WTC11 (cell line): ENCODE results near the gene BCL11A. TPM values are rescaled to one million over a fixed set of nuclear protein-coding genes. Genes with fewer than 3 reads are reported as not detected.

Experiments used
- ATAC-seq: fragments of 200-7000 bp; cut with Tn5 transposase; 2 replicates; pipeline ENCODE4 v1.10.0; 2021; ENCODE audit warnings: mild to moderate bottlenecking, moderate library complexity
- CTCF ChIA-PET: fragments of 300-600 bp; sonication (Branson Sonifier 250); formaldehyde crosslinking; loops from one replicate; lab custom pipeline; 2021; ENCODE audit warnings: antibody characterized with exemption; lab: Charles Lee
- POLR2A ChIA-PET: fragments of 350-600 bp; sonication (Branson Sonifier 250); formaldehyde crosslinking; loops from one replicate; lab custom pipeline; 2021; ENCODE audit warnings: antibody characterized with exemption; lab: Charles Lee
- DNase-seq: peaks from one replicate; pipeline ENCODE4 v3.0.0; 2021; ENCODE audit warnings: low spot score
- H3K27ac Mint-ChIP-seq: 2 replicates; pipeline ENCODE4 v1.8.0; 2021; ENCODE audit warnings: mixed read lengths
- H3K27me3 Mint-ChIP-seq: 2 replicates; pipeline ENCODE4 v1.8.0; 2021; ENCODE audit warnings: low read depth, mild to moderate bottlenecking, moderate library complexity, mixed read lengths
- H3K36me3 Mint-ChIP-seq: 2 replicates; pipeline ENCODE4 v1.8.0; 2021; ENCODE audit warnings: mixed read lengths
- H3K4me1 Mint-ChIP-seq: 2 replicates; pipeline ENCODE4 v1.8.0; 2022; ENCODE audit warnings: mixed read lengths
- H3K4me3 Mint-ChIP-seq: 2 replicates; pipeline ENCODE4 v1.8.0; 2021; ENCODE audit warnings: mild to moderate bottlenecking, moderate library complexity, mixed read lengths
- H3K9me3 Mint-ChIP-seq: 2 replicates; pipeline ENCODE4 v1.8.0; 2021; ENCODE audit warnings: mixed read lengths
- E2F5 ChIP-seq: sonication (generic); formaldehyde crosslinking; IDR thresholded peaks from 2 replicates; pipeline ENCODE4 v1.8.1; 2022; ENCODE audit warnings: mild to moderate bottlenecking, moderate library complexity, missing genetic modification reagents
- ETV6 ChIP-seq: sonication (generic); formaldehyde crosslinking; IDR thresholded peaks from 2 replicates; pipeline ENCODE4 v1.8.1; 2022; ENCODE audit warnings: mild to moderate bottlenecking, missing genetic modification reagents
- FOXP4 ChIP-seq: sonication (generic); formaldehyde crosslinking; IDR thresholded peaks from 2 replicates; pipeline ENCODE4 v1.8.0; 2022; ENCODE audit warnings: mild to moderate bottlenecking, missing genetic modification reagents
- GTF2I ChIP-seq: fragments of 250-450 bp; sonication (Bioruptor Pico); conservative IDR thresholded peaks from 2 replicates; pipeline ENCODE4 v1.4.0; 2021; ENCODE audit warnings: mild to moderate bottlenecking
- JUN ChIP-seq: sonication (generic); formaldehyde crosslinking; IDR thresholded peaks from 2 replicates; pipeline ENCODE4 v1.8.0; 2023; ENCODE audit warnings: mild to moderate bottlenecking, missing genetic modification reagents
- MXD4 ChIP-seq: fragments of 250-450 bp; sonication (Bioruptor Pico); IDR thresholded peaks from 2 replicates; pipeline ENCODE4 v1.8.0; 2021; ENCODE audit warnings: mild to moderate bottlenecking, moderate library complexity, borderline replicate concordance
- MYBL2 ChIP-seq: sonication (generic); formaldehyde crosslinking; IDR thresholded peaks from 2 replicates; pipeline ENCODE4 v1.8.1; 2023; ENCODE audit warnings: mild to moderate bottlenecking, moderate library complexity, missing genetic modification reagents
- NR2C2 ChIP-seq: sonication (generic); formaldehyde crosslinking; IDR thresholded peaks from 2 replicates; pipeline ENCODE4 v1.8.0; 2022; ENCODE audit warnings: mild to moderate bottlenecking, missing genetic modification reagents
- PRRX2 ChIP-seq: fragments of 250-450 bp; sonication (Bioruptor Pico); IDR thresholded peaks from 2 replicates; pipeline ENCODE4 v1.8.0; 2021; ENCODE audit warnings: mild to moderate bottlenecking
- RELA ChIP-seq: sonication (generic); formaldehyde crosslinking; IDR thresholded peaks from 2 replicates; pipeline ENCODE4 v1.8.1; 2022; ENCODE audit warnings: missing genetic modification reagents, mild to moderate bottlenecking, borderline replicate concordance
- USF2 ChIP-seq: sonication (generic); formaldehyde crosslinking; IDR thresholded peaks from 2 replicates; pipeline ENCODE4 v1.8.1; 2023; ENCODE audit warnings: mild to moderate bottlenecking, missing genetic modification reagents, moderate library complexity
- ZNF317 ChIP-seq: sonication (generic); formaldehyde crosslinking; IDR thresholded peaks from 2 replicates; pipeline ENCODE4 v1.8.1; 2023; ENCODE audit warnings: low read depth, mild to moderate bottlenecking, moderate library complexity, missing genetic modification reagents, borderline replicate concordance
- ZNF416 ChIP-seq: fragments of 250-450 bp; sonication (Bioruptor Pico); IDR thresholded peaks from 2 replicates; pipeline ENCODE4 v1.9.0; 2021; ENCODE audit warnings: mild to moderate bottlenecking, inconsistent platforms
- total RNA-seq: library from RNA; stranded (reverse); gene quantifications from 3 replicates; pipeline ENCODE4 v1.2.3, GENCODE V29; 2021
- TF ChIP-seq, protein P1 (sequence below): sonication (generic); formaldehyde crosslinking; IDR thresholded peaks from 2 replicates; pipeline ENCODE4 v1.8.1; 2023; ENCODE audit warnings: mild to moderate bottlenecking, missing genetic modification reagents, moderate library complexity
- TF ChIP-seq, protein P2 (sequence below): sonication (generic); formaldehyde crosslinking; IDR thresholded peaks from 2 replicates; pipeline ENCODE4 v1.8.1; 2023; ENCODE audit warnings: mild to moderate bottlenecking, missing genetic modification reagents
- TF ChIP-seq, protein P3 (sequence below): sonication (generic); formaldehyde crosslinking; IDR thresholded peaks from 2 replicates; pipeline ENCODE4 v1.8.1; 2022; ENCODE audit warnings: low read depth, missing genetic modification reagents, borderline replicate concordance
- TF ChIP-seq, protein P4 (sequence below): fragments of 250-450 bp; sonication (Bioruptor Pico); IDR thresholded peaks from 2 replicates; pipeline ENCODE4 v1.9.0; 2021; ENCODE audit warnings: mild to moderate bottlenecking
- TF ChIP-seq, protein P5 (sequence below): fragments of 250-450 bp; sonication (Bioruptor Pico); IDR thresholded peaks from 2 replicates; pipeline ENCODE4 v1.8.0; 2021; ENCODE audit warnings: mild to moderate bottlenecking
- TF ChIP-seq, protein P6 (sequence below): sonication (generic); formaldehyde crosslinking; IDR thresholded peaks from 2 replicates; pipeline ENCODE4 v1.8.1; 2022; ENCODE audit warnings: missing genetic modification reagents, borderline replicate concordance
- TF ChIP-seq, protein P7 (sequence below): sonication (generic); formaldehyde crosslinking; IDR thresholded peaks from 2 replicates; pipeline ENCODE4 v1.8.0; 2022; ENCODE audit warnings: mild to moderate bottlenecking, missing genetic modification reagents

BCL11A gene
- total RNA-seq, 1 experiment from 2014 or later, result 53.2 TPM

- TF ChIP-seq, protein P1, sequence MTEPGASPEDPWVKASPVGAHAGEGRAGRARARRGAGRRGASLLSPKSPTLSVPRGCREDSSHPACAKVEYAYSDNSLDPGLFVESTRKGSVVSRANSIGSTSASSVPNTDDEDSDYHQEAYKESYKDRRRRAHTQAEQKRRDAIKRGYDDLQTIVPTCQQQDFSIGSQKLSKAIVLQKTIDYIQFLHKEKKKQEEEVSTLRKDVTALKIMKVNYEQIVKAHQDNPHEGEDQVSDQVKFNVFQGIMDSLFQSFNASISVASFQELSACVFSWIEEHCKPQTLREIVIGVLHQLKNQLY, result no peak
- TF ChIP-seq ZNF416 (CRISPR knock-in tag) (no peak), GTF2I (no peak)
- TF ChIP-seq, protein P2, sequence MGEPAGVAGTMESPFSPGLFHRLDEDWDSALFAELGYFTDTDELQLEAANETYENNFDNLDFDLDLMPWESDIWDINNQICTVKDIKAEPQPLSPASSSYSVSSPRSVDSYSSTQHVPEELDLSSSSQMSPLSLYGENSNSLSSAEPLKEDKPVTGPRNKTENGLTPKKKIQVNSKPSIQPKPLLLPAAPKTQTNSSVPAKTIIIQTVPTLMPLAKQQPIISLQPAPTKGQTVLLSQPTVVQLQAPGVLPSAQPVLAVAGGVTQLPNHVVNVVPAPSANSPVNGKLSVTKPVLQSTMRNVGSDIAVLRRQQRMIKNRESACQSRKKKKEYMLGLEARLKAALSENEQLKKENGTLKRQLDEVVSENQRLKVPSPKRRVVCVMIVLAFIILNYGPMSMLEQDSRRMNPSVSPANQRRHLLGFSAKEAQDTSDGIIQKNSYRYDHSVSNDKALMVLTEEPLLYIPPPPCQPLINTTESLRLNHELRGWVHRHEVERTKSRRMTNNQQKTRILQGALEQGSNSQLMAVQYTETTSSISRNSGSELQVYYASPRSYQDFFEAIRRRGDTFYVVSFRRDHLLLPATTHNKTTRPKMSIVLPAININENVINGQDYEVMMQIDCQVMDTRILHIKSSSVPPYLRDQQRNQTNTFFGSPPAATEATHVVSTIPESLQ, result no peak
Measured at GRCh38 chr2:60468382-60469085, 84.9 kb downstream of the BCL11A start (continued).

DNA sequence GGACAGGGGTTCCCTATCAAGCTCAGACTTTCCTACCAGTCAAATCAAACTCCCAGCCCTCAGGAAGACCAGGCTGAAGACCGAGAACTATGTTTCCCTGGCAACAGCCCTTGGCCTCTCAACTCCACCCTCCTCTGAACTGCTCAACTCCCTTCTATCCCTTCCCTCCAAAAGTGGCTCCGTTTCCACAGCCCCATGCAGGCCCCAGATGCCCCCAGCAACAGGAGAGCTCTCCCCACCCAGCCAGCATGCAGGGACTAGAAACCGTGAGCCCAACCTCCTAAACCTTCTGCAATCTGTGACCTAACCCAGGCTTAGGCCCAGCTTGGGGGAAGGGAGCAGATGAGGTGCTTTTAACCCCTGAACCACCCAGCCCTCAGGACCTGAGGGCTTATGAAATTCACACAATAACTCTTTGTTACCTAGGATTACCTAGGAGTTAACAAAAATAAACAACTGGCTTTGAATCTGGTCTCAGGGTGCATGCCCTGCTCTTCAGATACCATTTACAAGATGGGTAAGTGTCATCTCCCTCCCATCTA is 87.2 kb downstream of the BCL11A start:
- DNase-seq, result no peak
- ChIA-PET POLR2A (interaction anchor here (0.6 to 0.9 kb wide), 3 partner anchors 85 to 541 kb away, joined by 3 read pairs; no protein-coding TSS in a partner anchor), CTCF (interaction anchor here (0.8 to 1.1 kb wide), 4 partner anchors 11 to 95 kb away, joined by 3 to 4 read pairs (median 3); no protein-coding TSS in a partner anchor)
- Mint-ChIP-seq H3K36me3 (peaks cover 35% of the 10 kb centered on the region), H3K27me3 (no peaks in the 10 kb centered on the region), H3K4me1 (peaks cover 46% of the 10 kb centered on the region), H3K27ac (no peak overlapping the region), H3K4me3 (no peak overlapping the region), H3K9me3 (no peaks in the 10 kb centered on the region)
- ATAC-seq, result no peak; the same call in 1 of the 2 replicates
- TF ChIP-seq, protein P3, sequence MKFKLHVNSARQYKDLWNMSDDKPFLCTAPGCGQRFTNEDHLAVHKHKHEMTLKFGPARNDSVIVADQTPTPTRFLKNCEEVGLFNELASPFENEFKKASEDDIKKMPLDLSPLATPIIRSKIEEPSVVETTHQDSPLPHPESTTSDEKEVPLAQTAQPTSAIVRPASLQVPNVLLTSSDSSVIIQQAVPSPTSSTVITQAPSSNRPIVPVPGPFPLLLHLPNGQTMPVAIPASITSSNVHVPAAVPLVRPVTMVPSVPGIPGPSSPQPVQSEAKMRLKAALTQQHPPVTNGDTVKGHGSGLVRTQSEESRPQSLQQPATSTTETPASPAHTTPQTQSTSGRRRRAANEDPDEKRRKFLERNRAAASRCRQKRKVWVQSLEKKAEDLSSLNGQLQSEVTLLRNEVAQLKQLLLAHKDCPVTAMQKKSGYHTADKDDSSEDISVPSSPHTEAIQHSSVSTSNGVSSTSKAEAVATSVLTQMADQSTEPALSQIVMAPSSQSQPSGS (CRISPR knock-in tag), result no peak
- TF ChIP-seq PRRX2 (CRISPR knock-in tag), result no peak
- TF ChIP-seq RELA (CRISPR knock-in tag), result no peak
- no peak for TF ChIP-seq JUN (CRISPR knock-in tag)
- TF ChIP-seq, protein P4, sequence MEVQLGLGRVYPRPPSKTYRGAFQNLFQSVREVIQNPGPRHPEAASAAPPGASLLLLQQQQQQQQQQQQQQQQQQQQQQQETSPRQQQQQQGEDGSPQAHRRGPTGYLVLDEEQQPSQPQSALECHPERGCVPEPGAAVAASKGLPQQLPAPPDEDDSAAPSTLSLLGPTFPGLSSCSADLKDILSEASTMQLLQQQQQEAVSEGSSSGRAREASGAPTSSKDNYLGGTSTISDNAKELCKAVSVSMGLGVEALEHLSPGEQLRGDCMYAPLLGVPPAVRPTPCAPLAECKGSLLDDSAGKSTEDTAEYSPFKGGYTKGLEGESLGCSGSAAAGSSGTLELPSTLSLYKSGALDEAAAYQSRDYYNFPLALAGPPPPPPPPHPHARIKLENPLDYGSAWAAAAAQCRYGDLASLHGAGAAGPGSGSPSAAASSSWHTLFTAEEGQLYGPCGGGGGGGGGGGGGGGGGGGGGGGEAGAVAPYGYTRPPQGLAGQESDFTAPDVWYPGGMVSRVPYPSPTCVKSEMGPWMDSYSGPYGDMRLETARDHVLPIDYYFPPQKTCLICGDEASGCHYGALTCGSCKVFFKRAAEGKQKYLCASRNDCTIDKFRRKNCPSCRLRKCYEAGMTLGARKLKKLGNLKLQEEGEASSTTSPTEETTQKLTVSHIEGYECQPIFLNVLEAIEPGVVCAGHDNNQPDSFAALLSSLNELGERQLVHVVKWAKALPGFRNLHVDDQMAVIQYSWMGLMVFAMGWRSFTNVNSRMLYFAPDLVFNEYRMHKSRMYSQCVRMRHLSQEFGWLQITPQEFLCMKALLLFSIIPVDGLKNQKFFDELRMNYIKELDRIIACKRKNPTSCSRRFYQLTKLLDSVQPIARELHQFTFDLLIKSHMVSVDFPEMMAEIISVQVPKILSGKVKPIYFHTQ, result no peak
- TF ChIP-seq ETV6 (CRISPR knock-in tag), result no peak
- TF ChIP-seq, protein P5, sequence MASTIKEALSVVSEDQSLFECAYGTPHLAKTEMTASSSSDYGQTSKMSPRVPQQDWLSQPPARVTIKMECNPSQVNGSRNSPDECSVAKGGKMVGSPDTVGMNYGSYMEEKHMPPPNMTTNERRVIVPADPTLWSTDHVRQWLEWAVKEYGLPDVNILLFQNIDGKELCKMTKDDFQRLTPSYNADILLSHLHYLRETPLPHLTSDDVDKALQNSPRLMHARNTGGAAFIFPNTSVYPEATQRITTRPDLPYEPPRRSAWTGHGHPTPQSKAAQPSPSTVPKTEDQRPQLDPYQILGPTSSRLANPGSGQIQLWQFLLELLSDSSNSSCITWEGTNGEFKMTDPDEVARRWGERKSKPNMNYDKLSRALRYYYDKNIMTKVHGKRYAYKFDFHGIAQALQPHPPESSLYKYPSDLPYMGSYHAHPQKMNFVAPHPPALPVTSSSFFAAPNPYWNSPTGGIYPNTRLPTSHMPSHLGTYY (CRISPR knock-in tag), result no peak
- no peak for TF ChIP-seq NR2C2 (CRISPR knock-in tag)
- TF ChIP-seq FOXP4 (CRISPR knock-in tag), result no peak
- TF ChIP-seq ZNF416 (CRISPR knock-in tag), result no peak
- no peak for TF ChIP-seq ZNF317
- TF ChIP-seq, protein P6, sequence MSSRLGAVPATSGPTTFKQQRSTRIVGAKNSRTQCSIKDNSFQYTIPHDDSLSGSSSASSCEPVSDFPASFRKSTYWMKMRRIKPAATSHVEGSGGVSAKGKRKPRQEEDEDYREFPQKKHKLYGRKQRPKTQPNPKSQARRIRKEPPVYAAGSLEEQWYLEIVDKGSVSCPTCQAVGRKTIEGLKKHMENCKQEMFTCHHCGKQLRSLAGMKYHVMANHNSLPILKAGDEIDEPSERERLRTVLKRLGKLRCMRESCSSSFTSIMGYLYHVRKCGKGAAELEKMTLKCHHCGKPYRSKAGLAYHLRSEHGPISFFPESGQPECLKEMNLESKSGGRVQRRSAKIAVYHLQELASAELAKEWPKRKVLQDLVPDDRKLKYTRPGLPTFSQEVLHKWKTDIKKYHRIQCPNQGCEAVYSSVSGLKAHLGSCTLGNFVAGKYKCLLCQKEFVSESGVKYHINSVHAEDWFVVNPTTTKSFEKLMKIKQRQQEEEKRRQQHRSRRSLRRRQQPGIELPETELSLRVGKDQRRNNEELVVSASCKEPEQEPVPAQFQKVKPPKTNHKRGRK, result no peak
- TF ChIP-seq MXD4 (CRISPR knock-in tag), result no peak
- no peak for TF ChIP-seq MYBL2 (CRISPR knock-in tag)
- TF ChIP-seq, protein P7, sequence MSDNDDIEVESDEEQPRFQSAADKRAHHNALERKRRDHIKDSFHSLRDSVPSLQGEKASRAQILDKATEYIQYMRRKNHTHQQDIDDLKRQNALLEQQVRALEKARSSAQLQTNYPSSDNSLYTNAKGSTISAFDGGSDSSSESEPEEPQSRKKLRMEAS, result no peak
- no peak for TF ChIP-seq E2F5 (CRISPR knock-in tag)
- no peak for TF ChIP-seq USF2 (CRISPR knock-in tag)
